Measurements from ENCODE around the gene ABLIM2. TPM values are rescaled to one million over a fixed set of nuclear protein-coding genes. Genes with fewer than 3 reads are reported as not detected.

ABLIM2 gene
- total and polyA plus RNA-seq, 2 of the 4 experiments (the other 2 are of a cell fraction), result under 0.01 to 0.10 TPM

DNA sequence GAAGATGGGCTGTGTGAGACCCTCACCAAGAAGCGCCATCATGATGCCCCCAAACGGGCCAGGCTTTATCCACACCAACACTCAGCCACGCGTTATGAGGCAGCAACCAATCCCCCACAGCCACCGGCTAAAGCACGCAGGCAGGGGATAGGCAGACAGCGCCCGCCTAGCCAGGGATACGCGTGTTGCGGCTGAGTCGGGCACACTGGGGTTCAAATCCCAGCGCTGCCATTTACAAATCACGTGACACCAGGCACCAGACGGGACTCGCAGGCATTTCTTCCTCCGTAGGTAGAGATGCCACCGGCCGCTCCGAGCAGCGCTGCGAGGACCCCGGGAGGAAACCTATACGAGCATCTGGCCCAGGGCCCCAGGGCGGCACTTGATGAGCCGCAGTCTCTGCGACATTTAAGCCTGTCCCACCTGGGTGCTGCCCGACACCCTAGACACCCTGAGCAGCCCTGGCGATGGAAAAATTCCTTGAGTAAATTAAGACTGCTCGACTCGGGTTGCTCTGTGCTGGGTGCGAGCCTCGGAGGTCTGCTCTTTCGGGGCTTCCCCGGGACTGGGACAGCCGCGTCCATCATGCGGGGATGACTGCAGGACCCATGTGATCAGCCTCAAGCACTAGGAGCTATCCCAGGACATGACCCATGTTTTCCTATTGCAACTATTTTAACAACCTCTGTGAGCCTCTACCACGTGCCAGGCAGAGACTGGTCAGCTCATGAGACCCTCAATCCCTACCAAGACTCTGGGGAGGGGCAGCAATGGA is 6.3 kb downstream of the ABLIM2 start:
- Histone ChIP-seq H4K5ac (ENCODE audit: low read depth, low read length) (no peak overlapping the region), H3K23ac (ENCODE audit: low read depth, low read length) (no peak overlapping the region), H2AK5ac (ENCODE audit: low read depth, low read length) (no peak overlapping the region), H4K20me1 (ENCODE audit: insufficient read depth, low read length) (no peaks in the 10 kb centered on the region; the same call in 1 of the 2 replicates), H3K4me3 (ENCODE audit: insufficient read depth, low read depth, low read length) (no peak overlapping the region), H2AK9ac (replicated peaks; ENCODE audit: low read depth, low read length, poor library complexity) (peak overlapping the region; percentile 28), H3K4ac (ENCODE audit: low read depth, low read length) (no peak overlapping the region), H2BK15ac (ENCODE audit: low read depth, low read length) (no peak overlapping the region), H4K8ac (ENCODE audit: low read depth in 2 of 2, low read length in 2 of 2) (no peak overlapping the region), H3K27ac (ENCODE audit: insufficient read depth, low read length) (no peak overlapping the region), H3K56ac (ENCODE audit: extremely low read depth, insufficient read depth, low read length) (no peak overlapping the region), H3K4me2 (ENCODE audit: low read depth, low read length) (no peak overlapping the region), H4K91ac (ENCODE audit: insufficient read depth, low read depth, low read length) (no peak overlapping the region), H3K14ac (replicated peaks; ENCODE audit: low read depth, low read length) (no peak overlapping the region), H3K18ac (ENCODE audit: low read depth, low read length) (no peak overlapping the region), H3K79me1 (ENCODE audit: low read depth in 1 of 2, low read length in 2 of 2) (no peaks in the 10 kb centered on the region), H2BK120ac (ENCODE audit: low read depth, low read length) (no peak overlapping the region), H3K9ac (ENCODE audit: low read depth, low read length) (no peak overlapping the region), H2AFZ (replicated peaks; ENCODE audit: low read length, poor library complexity) (no peak overlapping the region), H3K36me3 (ENCODE audit: control insufficient read depth, insufficient read depth, low read length) (no peaks in the 10 kb centered on the region), H2BK20ac (ENCODE audit: low read depth, low read length) (no peak overlapping the region), H2BK5ac (ENCODE audit: low read depth, low read length, poor library complexity, severe bottlenecking) (no peak overlapping the region), H3K27me3 (ENCODE audit: control insufficient read depth, insufficient read depth, low read length) (peaks cover 67% of the 10 kb centered on the region), H3K4me1 (ENCODE audit: control insufficient read depth, insufficient read depth, low read length) (no peaks in the 10 kb centered on the region), H3K9me3 (ENCODE audit: control insufficient read depth, insufficient read depth, low read length) (no peaks in the 10 kb centered on the region), H3K9me1 (ENCODE audit: insufficient read depth, low read length) (0 out of 2 replicates have a peak, but pooled peaks cover 4% of the 10 kb centered on the region)
- no peak for DNase-seq
- dilution Hi-C loops (cut with HindIII; ENCODE audit: low sequenced_read_pairs, unreplicated experiment) (no loop called here), in situ Hi-C loops (cut with MboI; ENCODE audit: low sequenced_read_pairs) (no loop called here), intact Hi-C loops (cut with micrococcal nuclease) (no loop called here)
- ChIA-PET POLR2A (ENCODE audit: unreplicated experiment) (no interaction called here), CTCF (no interaction called here)
- TF ChIP-seq, protein P1, sequence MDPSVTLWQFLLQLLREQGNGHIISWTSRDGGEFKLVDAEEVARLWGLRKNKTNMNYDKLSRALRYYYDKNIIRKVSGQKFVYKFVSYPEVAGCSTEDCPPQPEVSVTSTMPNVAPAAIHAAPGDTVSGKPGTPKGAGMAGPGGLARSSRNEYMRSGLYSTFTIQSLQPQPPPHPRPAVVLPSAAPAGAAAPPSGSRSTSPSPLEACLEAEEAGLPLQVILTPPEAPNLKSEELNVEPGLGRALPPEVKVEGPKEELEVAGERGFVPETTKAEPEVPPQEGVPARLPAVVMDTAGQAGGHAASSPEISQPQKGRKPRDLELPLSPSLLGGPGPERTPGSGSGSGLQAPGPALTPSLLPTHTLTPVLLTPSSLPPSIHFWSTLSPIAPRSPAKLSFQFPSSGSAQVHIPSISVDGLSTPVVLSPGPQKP (IDR thresholded peaks at IDR 0.05; ENCODE audit: borderline replicate concordance, low read depth, low read length), result no peak
- TF ChIP-seq RCOR1 (IDR thresholded peaks at IDR 0.05; ENCODE audit: insufficient replicate concordance, low read length) (no peak), POLR2A (IDR thresholded peaks at IDR 0.05; ENCODE audit: low read depth, low read length) (no peak), CEBPB (IDR thresholded peaks at IDR 0.05; ENCODE audit: low read depth, low read length) (no peak), RFX5 (IDR thresholded peaks at IDR 0.05; ENCODE audit: low read depth, low read length) (no peak)
- BruUV-seq (replicated peaks), result no TSS peak
- 90% methylated on average over 22 of the region's 39 CpGs; no CpG with 5 or more reads in 1 of the 2 experiments for WGBS, 2 experiments (ENCODE audit: extremely low coverage in 2 of 2, insufficient read length in 1 of 2)
- no peak for ATAC-seq (ENCODE audit: low read depth)
